Activated CD4-positive, alpha-beta T cell treated with anti-CD3 and anti-CD28 coated beads, Interleukin-2, amount 50 U/mL, for 48 hours (primary cell): ENCODE data around the gene B3GNT7.
"Not testable (repeated sequence)": the region's sequence is repeated elsewhere in the genome, so short reads cannot be mapped to it uniquely, and the experiment has no call there.

ENCODE experiments used
- DNase-seq, 2 experiments: peaks; one replicate each; pipeline ENCODE4 v3.0.0-alpha.2; 2020

B3GNT7 gene

DNA sequence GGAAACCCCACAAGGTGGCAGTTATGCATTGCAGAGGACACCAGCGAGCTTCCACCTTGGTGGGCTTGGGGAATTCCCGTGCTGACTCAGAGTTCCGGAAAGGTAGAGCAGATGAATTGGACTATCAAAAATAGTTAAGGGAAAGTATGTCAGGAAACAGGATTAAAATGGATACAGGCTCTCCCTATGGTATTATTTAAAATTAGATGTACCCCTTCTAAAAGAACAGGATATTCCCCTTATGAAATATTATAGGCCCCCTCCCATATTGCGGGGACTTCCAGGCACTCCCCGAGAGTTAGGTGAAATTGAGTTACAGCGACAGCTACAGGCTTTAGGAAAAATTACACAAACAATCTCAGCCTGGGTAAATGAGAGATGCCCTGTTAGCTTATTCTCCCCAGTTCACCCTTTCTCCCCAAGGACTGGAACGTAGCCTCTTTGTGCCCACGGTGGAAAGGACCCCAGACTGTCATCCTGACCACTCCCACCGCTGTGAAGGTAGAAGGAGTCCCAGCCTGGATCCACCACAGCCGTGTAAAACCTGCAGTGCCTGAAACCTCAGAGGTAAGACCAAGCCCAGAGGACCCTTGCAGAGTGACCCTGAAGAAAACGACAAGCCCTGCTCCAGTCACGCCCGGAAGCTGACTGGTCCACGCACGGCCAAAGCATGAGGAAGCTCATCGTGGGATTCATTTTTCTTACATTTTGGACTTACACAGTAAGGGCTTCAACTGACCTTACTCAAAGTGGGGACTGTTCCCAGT is 10.3 kb downstream of the B3GNT7 start:
- DNase-seq = peak; percentile 24 to 41

DNA sequence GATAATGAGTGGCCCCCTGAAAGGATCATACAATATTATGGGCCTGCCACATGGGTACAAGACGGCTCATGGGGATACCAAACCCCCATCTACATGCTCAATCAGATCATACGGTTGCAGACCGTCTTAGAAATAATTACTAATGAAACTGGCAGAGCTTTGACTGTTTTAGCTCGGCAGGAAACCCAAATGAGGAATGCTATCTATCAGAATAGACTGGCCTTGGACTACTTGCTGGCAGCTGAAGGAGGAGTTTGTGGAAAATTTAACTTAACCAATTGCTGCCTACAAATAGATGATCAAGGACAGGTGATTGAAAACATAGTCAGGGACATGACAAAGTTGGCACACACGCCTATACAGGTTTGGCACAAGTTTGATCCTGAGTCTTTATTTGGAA is 12.2 kb downstream of the B3GNT7 start:
- DNase-seq = not testable (repeated sequence)

DNA sequence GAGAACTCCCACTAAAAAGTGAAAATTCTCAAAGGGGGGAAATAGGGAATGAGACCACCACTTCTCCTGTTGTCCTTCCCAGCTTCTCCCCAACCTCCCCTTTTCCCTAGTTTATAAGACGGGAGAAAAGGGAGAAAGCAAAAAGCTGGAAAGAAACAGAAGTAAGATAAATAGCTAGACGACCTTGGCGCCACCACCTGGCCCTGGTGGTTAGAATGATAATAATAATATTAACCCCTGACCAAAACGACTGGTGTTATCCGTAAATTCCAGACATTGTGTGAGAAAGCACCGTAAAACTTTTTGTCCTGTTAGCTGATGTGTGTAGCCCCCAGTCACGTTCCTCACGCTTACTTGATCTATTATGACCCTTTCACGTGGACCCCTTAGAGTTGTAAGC is 12.8 kb downstream of the B3GNT7 start:
- DNase-seq = not testable (repeated sequence)

DNA sequence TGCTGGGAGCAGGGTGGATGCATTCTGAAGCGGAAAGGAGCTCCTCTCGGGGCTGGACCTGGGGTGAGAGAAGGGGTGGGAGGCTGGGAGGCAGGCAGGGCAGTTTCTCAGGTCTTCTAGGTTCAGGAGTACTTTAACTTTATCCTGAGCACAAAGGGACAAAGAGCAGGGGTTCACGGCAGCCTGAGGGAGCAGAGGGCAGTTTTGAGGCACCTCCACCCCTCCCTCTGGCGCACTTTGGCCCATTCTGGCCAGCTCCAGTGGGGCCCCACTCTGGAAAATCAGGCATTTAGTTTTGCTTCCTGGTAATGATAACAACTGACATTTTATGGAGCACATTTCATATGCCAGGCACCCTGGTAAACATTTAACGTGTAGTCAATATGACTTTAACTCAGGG is 14.3 kb downstream of the B3GNT7 start:
- DNase-seq = no peak

DNA sequence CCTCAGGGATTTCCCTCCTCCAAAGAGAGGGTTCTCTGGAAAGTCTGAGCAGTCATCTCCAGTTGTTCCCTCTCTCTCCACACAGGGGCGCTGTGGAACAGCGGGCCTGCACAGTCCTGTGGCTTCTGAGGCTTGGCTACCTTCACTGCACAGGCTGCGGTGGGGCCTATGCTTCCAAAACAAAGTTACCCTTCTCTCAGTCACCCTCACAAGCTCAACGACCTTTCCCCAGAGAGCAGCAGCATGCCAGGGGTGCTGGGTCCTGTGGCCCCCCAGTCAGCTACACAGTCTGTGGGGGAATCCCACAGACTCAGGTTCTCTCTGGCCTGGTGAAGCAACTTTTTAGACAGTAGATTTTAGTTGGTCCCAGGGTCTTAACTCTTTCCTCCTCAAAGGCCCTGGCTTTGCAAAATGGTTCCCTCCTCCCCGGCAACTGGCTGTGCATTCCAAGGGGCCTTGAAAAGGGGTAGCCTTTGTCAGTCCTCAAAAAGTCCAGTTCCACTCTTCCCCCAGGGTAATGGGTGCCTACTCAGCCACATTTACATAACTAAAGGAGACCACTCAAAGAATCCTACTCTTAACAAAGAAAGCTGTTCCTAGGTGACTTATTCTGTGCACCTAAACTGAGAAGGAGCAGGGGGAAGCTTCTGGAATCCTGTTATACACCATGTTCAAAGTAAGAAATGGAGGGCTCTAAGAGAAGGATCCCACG is 14.9 kb downstream of the B3GNT7 start:
- DNase-seq = peak in 1 of 2 experiments; percentile 21

DNA sequence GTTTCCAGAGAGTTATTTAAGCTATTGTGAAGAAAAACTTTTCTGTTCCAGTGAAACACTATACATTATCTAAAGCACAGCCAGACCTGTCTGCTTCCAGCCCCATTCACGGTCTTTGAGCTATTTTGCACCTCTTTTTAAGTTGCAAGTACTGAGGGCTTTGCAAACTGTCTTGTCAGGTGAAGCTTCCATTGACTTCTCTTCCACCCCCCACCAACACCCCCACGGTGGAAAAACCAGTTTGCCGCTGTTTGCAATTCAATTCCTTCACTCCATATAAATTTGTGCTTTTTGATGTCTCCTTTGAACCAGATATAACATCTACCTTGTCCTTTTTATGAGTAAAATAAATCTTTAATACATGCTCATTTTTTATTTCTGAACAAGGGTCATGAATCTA is 15.7 kb downstream of the B3GNT7 start:
- no peak for DNase-seq

DNA sequence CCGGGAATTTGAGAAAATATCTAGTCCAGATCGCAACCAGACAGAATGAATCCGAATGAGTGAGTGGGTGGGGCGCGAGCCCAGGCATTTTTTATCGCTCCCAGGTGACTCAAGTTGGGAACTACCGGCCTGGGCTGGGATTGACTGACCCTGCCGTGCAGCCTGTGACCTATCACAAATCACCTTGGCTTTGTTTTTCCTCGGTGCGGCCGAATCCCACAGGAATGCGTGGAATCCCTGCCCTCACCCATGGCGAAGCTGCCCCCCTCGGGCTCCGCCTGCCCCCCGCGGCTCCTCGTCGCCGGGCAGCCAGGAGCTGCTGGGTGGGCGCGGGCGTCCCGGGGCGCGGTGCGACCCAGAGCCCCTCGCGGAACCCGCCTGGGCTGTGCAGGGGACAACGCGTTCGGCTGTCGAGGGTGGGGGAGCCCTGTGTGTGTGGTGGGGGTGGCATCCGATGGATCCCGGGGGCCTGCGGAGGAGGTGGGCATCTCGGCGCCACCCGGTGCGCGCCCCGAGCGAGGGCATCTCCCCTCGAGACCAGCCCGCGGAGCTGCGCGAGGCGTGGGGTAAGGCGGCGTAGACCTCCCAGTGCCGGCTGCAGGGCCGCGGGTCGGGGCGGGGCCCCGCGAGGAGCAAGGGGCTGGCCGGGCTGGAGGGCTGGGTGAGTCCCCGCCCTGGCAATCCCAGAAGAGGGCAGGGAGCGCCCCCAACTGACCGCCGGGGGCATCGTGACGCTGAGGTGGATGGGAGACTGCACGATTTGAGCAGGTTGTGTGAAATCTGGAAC is 16.5 kb downstream of the B3GNT7 start:
- DNase-seq = peak; percentile 70 to 77

DNA sequence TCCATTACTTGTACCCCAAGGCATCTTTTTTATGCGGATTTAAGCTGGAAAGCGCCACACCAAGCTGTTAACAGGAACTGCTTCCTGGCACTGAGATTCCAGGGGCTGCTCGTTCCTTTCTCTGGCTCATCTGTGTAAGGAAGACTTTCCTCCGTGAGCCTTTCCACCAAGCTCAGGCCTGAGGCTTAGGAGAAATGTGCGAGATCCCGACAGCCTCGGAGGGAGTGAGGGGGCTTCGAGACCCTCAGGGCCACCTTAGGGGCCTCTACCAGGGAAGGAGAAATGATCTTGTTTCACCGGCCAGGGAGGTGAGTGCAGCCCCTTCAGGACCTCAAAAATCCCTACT is 17.1 kb downstream of the B3GNT7 start:
- no peak for DNase-seq

DNA sequence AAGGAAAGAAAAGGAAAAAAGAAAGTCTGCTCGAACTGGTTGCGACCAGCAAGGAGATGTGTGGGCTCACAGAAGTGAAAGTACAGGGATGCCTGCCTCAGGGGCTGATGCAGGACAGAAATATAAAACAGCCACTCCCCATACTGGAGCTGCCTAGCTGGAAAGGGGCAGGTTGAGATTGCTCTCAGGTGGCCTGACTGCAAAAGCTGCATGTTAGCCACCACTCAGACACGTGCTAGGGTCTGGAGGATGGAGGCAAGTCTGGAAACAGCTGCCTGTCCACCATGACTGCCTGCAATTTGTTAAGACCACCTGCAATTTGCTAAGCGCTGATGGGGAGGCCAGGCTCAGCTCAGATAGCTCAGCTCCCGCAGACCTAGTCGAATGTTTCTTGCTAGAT is 17.9 kb downstream of the B3GNT7 start:
- no peak for DNase-seq

DNA sequence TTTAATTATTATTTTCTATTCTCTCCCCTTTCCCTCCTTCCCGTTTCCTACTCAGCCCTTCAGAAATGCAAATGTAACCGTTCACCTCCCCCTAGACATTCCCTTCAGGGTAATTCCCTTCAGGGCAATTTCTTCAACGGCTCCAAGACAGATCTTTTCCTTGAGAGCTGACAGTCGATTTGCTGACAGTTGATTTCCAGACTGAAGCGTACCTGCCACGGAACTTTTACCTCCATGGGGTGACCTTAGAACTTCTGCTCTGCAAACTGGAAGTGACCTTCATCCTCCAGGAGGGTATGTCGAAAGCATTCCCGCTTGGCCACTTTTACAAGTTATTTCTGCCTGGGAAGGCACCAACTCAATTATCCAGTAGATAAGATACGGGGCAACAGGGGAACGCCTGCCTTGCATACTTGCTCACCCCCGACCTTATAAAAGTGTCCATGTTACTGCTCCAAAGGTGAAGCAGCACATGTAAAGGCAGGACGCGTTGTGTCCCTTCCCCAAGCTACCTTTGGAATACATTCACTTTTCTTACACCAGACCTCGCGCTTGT is 18.5 kb downstream of the B3GNT7 start:
- DNase-seq = no peak

DNA sequence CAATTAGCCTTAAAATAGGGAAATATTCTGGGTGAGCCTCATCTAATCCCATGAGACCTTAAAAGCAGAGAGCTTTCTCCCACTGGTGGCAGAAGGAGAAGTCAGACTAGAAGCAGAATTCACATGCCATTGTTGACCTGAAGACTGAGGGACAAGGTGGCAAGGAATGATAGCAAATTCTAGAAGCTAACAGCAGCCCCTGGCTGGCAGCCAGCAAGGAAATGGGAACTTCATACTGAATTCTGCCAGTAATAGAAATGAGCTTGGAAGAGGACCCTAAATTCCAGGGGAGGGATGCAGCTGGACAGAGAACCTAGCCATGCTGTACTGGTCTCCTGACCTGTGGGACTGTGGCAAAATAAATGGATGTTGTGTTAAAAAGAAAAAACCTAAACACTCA is 19.5 kb downstream of the B3GNT7 start:
- DNase-seq = no peak

DNA sequence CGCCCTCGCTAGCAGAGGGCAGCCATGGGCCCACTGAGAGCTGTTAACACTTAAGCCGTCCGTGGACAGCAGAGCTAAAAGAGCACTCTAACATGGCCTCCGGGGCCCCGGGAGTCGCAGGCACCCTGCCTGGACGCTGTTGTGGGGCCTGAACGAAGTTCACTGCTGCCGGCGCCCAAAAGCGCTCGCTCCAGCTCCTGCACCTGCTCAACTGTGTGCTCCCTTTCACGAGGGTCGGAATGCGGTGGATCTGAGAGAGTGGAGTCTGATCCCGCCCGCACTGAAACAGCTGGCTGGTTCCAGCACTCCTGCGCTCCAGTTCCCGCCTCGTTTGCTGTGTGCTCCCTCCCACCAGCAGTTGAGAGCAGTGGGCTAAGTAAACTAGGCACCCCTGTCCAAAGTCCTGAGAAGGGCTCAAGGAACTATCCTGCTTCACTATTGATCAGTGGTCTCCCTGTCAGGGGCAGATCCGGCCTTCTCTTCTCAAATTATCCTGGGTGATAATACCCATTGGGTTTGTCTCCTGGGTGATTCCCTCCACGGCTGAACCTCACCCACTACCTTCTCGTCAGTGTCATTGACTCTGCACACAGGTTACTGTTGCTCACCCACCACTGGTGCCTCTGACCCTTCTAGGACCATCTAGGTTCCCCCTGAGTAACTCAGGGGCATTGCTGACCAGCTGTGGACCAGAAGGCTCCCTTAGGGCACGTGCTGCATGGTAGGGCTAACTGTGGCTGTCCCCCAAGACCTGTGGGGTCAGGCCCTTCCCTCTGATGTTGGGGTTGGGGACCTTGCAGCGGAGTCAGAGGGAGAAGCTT is 23.5 kb downstream of the B3GNT7 start:
- DNase-seq = no peak

DNA sequence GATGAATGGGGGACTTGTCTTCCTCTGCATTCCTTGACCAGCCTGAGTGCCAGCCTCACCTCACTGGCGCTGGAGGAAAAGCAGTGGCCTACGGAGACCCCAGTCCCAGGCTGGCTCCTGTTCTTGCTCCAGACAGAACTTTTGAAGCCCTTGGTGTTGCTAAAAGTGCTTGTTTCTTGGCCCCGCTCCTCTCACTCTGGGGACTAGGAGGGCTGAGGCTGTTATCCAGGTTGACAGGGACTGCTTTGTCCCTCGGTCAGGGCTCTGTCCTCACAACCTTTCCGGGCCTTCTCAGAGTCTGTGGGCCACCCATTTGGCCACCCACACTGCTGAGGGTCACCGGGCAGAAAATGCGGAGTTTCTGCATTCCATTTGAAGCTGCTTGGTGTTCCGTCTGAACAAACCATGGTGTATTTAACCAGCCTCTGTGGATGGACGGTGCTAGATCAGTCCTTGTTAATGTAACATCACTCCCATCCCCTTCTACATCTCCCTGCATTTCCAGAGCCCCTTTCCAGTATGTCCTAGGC is 25.6 kb downstream of the B3GNT7 start:
- DNase-seq = no peak

DNA sequence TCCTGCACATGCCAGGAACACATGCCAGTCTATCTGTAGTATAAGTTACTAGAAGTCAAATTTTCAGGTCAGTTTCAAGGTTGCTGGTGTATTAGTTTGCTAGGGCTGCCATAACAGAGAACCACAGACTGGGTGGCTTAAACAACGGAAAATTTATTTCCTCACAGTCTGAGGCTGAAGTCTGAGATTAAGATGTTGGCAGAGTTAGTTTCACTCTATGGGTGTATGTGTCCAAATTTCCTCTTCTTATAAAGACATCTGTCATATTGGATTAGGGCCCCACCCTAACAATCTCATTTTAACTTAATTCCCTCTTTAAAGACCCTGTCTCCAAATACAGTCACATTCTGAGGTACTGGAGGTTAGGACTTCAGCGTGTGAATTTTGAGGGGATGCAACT is 26.5 kb downstream of the B3GNT7 start:
- no peak for DNase-seq

DNA sequence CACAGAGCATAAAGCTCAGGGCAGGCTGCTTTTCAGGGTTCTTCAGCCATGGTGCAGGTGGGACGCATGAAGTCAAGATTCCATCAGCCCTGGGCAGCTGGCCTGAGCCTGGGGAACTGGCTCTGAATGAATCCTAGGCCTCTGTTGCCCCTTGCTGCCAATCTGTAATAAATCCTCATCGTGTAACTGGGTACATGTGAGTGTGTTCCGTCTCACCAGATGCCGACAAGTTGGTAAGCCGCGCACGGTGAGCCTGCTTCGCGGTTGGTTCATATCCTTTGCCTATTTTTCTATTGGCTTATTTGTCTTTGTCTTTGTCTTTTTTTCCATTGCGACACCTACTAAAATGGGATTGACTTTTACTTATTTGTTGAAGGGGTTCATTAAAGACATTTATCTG is 27.7 kb downstream of the B3GNT7 start:
- no peak for DNase-seq

DNA sequence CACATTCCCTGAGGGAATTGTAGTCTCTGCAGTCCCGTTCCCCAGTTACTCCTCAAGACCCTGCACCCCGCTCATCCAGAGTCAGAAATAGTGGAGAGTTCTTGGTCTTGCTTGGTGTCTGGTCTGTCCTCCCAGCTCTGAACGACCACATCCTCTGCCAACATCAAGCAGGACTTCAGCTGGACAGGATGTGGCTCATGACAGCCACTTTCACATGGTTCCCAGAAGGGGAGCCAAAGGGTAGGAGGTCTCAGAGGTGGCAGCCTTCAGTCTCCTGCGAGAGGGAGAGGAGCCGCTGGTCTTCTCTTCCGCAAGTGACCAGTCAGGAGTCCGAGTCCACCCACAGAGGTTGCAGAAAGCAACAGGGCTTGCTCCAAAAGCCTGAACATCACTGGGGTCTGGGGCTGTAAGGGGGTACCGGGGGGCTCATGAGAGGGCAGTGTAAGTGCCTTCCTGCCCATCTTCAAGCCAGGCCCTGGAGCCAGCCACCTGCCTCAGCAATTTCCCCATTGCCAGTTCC is 29.8 kb downstream of the B3GNT7 start:
- no peak for DNase-seq

DNA sequence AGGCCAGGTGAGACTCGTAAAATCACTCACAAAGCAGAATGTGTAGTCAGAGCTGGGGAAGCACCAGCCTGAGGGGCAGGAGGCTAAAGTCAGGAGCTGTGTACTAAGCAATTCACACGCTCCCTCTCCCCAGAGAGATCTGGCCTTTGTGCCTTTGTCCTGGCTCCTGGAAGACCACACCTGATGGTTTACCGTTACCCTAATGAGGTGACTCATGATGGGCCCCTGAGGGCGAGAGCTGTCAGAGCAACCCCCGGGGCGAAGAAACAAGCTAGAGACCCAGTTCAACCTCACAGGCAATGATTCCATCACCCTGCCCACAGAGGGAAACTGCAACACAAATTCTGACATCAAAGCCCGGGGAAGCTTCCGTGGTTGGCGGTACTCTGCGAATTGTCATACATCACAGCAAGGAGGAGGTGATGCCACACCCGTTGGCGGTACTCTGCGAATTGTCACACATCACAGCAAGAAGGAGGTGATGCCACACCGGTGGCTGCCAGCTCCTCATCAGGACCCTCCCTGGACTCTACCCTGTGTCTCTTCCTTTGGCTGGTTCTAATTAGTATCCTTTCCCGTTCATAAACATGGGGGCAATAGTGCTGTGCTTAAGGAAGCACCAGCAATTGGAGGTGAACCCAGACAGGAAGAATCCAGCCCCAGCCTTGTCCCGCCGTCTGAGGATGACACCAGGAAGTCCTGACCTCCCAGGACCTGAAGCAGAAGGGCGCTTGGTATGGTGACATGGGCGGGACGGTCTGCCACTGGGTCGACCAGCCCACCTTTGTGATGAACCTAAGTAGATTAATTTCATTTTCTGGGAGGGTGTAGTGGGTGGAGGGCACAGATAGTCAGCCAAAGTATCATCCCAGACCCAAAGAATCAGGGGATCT is 30.5 kb downstream of the B3GNT7 start:
- DNase-seq = no peak

DNA sequence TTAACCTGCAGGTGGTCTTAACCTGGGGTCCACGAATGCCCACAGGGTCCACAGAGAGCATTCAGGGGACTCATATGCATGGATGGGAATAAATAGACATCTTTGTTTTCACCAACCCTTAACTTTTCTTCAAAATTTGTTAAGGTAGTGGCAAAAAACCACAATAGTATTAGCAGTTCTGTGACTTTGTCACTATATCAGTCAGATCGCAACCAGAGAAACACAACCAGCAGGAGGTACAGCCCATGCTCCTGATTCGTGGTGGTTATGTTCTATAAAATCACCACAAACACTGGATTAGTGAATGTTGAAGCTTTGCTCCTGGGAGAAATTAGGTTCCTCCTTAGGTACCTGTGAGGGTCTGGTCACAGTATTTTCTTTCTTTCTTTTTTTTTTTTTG is 31.6 kb downstream of the B3GNT7 start:
- DNase-seq = no peak

DNA sequence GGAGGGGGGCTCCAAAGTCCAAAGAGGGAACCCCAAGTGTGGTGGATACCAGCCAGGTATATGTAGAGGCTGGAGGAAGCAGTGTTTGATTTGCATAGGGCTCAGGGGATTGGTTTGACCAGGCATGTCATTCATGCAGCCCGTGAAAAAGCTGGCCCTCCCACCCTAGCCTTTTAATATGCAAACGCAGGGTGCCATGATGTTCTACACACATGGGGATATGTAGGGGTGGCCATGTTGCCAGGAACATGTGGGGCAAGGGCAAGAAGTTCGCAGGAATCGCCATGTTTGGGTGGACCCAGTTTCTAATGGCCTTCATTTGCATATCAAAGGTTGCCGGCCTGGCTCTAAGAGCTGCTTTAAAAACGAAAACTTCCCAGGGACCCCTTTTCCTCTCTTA is 33.6 kb downstream of the B3GNT7 start:
- DNase-seq = no peak

DNA sequence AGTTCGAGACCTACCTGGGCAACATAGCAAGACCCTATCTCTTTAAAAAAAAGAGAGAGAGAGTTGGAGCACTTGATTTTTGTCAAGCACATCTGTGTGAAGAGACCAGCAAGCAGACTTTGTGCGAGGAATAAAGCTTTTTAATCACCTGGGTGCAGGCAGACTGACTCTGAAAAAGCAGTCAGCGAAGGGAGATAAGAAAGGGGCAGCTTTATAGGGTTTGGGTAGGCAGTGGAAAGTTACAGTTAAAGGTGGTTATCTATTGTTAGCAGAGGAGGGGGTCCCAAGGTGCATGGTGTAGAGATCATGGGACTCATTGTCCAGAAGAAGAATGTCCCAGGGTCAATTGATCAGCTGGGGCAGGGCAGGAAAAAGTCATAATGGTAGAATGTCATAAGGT is 34.4 kb downstream of the B3GNT7 start:
- DNase-seq = no peak

DNA sequence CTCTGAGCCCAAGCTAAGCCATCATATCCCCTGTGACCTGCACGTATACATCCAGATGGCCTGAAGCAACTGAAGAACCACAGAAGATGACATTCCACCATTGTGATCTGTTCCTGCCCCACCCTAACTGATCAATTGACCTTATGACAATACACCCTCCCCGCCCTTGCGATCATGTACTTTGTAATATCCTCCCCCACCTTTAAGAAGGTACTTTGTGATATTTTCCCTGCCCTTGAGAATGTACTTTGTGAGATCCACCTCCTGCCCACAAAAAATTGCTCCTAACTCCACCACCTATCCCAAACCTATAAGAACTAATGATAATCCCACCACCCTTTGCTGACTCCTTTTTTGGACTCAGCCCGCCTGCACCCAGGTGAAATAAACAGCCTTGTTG is 34.9 kb downstream of the B3GNT7 start:
- not testable (repeated sequence) for DNase-seq
